ENCODE results near the gene PYGO2. TPM values are rescaled to one million over a fixed set of nuclear protein-coding genes. Genes with fewer than 3 reads are reported as not detected.

The PYGO2 gene
- polyA plus RNA-seq, 1 donor (not counting 4 experiments of a cell fraction or from before 2014, with no cell fraction given), result 15.1 TPM

DNA sequence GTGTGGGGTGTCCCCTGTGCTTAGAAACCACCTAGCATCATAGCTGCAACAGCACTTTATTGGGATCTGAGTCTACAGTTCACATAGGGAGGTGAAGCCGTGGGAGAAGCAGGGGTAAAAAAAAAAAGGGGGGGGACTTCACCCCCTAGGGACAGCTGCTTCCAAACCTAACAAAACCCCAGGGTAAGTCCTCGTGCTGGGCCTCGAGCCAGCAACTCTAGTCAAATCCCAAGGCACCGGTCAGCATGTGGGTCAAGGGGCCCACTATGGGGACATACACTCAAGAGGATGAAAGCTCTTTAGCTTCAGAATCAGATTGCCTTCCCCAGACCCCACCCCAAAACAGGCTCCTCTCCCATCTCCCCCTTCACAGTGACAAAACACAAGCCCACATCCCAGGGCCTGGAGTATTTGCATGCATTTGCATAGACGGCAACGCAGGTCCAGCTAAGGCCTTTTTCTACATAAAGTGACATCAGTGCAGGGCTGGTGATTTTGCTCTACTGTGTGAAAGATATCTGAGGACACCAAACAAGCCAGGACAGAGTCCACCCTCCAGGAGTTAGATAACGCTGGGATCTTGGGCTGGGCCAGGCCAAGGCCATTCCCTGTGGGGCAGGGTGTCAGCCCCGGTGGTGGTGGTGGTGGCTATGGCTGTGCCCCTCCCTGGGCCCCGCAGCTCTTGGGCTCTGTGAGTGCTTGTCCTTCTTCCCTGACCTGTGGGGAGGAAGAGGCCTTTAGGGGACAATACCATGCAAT is 17.0 kb downstream of the PYGO2 start:
- H3K9me1 ChIP-seq (ENCODE audit: control insufficient read depth, extremely low read depth, insufficient read depth, low read length), result no peaks in the 10 kb centered on the region
- H3K9ac ChIP-seq (ENCODE audit: control insufficient read depth, extremely low read depth, insufficient read depth, low read length), result no peak overlapping the region
- peaks cover 0 to 17% of the 10 kb centered on the region in 2 experiments for H3K36me3 ChIP-seq (ENCODE audit: control insufficient read depth in 2 of 2, extremely low read depth in 1 of 2, insufficient read depth in 2 of 2, low read length in 2 of 2)
- no peaks in the 10 kb centered on the region for H3K79me2 ChIP-seq (ENCODE audit: control insufficient read depth, insufficient read depth, low read length)
- no peaks in the 10 kb centered on the region for H4K20me1 ChIP-seq (ENCODE audit: control insufficient read depth, extremely low read depth, insufficient read depth, low read length)
- dilution Hi-C loops (cut with MboI; ENCODE audit: extremely low pct_ligation_motif_present, low sequenced_read_pairs), result no loop called here
- no peak overlapping the region for H3K4me3 ChIP-seq (ENCODE audit: control insufficient read depth in 2 of 3, extremely low read depth in 1 of 3, insufficient read depth in 2 of 3, low read depth in 1 of 3, low read length in 3 of 3)
- FAIRE-seq (no peak), DNase-seq (ENCODE audit: low read depth, low spot score) (no peak)
- H2AFZ ChIP-seq (ENCODE audit: control insufficient read depth, low read length), result no peak overlapping the region
- H3K4me1 ChIP-seq (ENCODE audit: control insufficient read depth, extremely low read depth, insufficient read depth, low read length), result no peaks in the 10 kb centered on the region
- no peaks in the 10 kb centered on the region for H3K27me3 ChIP-seq (ENCODE audit: control insufficient read depth, extremely low read depth, insufficient read depth, low read length)
- no peaks in the 10 kb centered on the region for H3K9me3 ChIP-seq (ENCODE audit: control insufficient read depth, low read depth, low read length)
- no peak overlapping the region for H3K4me2 ChIP-seq (ENCODE audit: control insufficient read depth, extremely low read depth, insufficient read depth, low read depth, low read length)
- no peak overlapping the region for H3K27ac ChIP-seq (ENCODE audit: control insufficient read depth, insufficient read depth, low read length)
- TF ChIP-seq, protein P1, sequence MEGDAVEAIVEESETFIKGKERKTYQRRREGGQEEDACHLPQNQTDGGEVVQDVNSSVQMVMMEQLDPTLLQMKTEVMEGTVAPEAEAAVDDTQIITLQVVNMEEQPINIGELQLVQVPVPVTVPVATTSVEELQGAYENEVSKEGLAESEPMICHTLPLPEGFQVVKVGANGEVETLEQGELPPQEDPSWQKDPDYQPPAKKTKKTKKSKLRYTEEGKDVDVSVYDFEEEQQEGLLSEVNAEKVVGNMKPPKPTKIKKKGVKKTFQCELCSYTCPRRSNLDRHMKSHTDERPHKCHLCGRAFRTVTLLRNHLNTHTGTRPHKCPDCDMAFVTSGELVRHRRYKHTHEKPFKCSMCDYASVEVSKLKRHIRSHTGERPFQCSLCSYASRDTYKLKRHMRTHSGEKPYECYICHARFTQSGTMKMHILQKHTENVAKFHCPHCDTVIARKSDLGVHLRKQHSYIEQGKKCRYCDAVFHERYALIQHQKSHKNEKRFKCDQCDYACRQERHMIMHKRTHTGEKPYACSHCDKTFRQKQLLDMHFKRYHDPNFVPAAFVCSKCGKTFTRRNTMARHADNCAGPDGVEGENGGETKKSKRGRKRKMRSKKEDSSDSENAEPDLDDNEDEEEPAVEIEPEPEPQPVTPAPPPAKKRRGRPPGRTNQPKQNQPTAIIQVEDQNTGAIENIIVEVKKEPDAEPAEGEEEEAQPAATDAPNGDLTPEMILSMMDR (optimal IDR thresholded peaks at IDR 0.05 in 1 of 3, IDR thresholded peaks at IDR 0.05 in 1 of 3, conservative IDR thresholded peaks at IDR 0.05 in 1 of 3; ENCODE audit: extremely low read depth in 1 of 3, insufficient read depth in 2 of 3, low read length in 3 of 3), result no peak
- TF ChIP-seq EZH2 (IDR thresholded peaks at IDR 0.05; ENCODE audit: low read length), result no peak

DNA sequence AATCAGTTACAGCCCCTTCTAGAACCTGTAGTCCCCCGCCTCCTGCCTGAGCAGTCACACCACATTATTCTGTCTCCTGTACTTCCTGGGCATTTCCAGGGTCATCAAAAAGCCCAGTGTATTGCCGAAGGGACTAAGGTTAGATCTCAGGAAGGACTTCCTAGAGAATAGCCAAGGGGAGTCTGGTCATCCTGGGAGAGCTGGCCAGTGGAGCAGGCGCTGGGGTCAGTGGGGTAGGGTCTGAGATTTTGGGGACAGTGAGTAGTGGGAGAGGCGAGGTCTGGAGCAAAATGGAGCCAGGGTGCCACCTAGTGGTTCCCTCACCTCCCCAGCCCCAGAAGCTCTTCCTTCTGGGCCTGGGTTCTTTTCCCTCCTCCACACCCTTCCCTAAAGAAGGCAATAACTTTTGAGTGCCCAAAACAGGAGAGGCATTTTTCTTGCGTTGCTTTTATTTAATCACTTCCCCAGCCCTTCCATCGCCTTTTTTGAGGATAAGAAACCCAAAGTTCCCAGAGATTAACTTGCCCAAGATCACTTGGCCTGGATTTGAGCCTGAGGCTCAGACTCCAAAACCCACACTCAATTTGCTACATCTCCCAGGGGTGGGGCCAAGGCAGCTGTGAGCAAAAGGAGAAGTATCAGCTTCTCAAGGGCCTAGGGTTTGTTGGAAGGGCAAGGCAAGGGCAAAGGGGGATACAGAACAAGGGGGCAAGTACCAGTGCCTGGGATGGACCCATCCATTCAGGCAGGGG is 17.8 kb downstream of the PYGO2 start:
- no peak overlapping the region for H3K27ac ChIP-seq (ENCODE audit: control insufficient read depth, insufficient read depth, low read length)
- no peaks in the 10 kb centered on the region for H3K9me1 ChIP-seq (ENCODE audit: control insufficient read depth, extremely low read depth, insufficient read depth, low read length)
- dilution Hi-C loops (cut with MboI; ENCODE audit: extremely low pct_ligation_motif_present, low sequenced_read_pairs), result no loop called here
- H3K79me2 ChIP-seq (ENCODE audit: control insufficient read depth, insufficient read depth, low read length), result no peaks in the 10 kb centered on the region
- no peaks in the 10 kb centered on the region for H3K27me3 ChIP-seq (ENCODE audit: control insufficient read depth, extremely low read depth, insufficient read depth, low read length)
- H4K20me1 ChIP-seq (ENCODE audit: control insufficient read depth, extremely low read depth, insufficient read depth, low read length), result no peaks in the 10 kb centered on the region
- no peak for DNase-seq (ENCODE audit: low read depth, low spot score)
- H3K4me2 ChIP-seq (ENCODE audit: control insufficient read depth, extremely low read depth, insufficient read depth, low read depth, low read length), result no peak overlapping the region
- H3K36me3 ChIP-seq (ENCODE audit: control insufficient read depth in 2 of 2, extremely low read depth in 1 of 2, insufficient read depth in 2 of 2, low read length in 2 of 2), result peaks cover 0 to 17% of the 10 kb centered on the region in 2 experiments
- FAIRE-seq, result no peak
- no peak overlapping the region for H3K9ac ChIP-seq (ENCODE audit: control insufficient read depth, extremely low read depth, insufficient read depth, low read length)
- TF ChIP-seq, protein P1 (optimal IDR thresholded peaks at IDR 0.05 in 1 of 3, IDR thresholded peaks at IDR 0.05 in 1 of 3, conservative IDR thresholded peaks at IDR 0.05 in 1 of 3; ENCODE audit: extremely low read depth in 1 of 3, insufficient read depth in 2 of 3, low read length in 3 of 3), result peak; percentile 83 to 96 (median 87)
- no peak for TF ChIP-seq EZH2 (IDR thresholded peaks at IDR 0.05; ENCODE audit: low read length)
- H3K9me3 ChIP-seq (ENCODE audit: control insufficient read depth, low read depth, low read length), result no peaks in the 10 kb centered on the region
- no peak overlapping the region for H3K4me3 ChIP-seq (ENCODE audit: control insufficient read depth in 2 of 3, extremely low read depth in 1 of 3, insufficient read depth in 2 of 3, low read depth in 1 of 3, low read length in 3 of 3)
- H3K4me1 ChIP-seq (ENCODE audit: control insufficient read depth, extremely low read depth, insufficient read depth, low read length), result peaks cover 3% of the 10 kb centered on the region
- no peak overlapping the region for H2AFZ ChIP-seq (ENCODE audit: control insufficient read depth, low read length)
